Hepatocyte (in vitro differentiated cells): ENCODE results near the gene MPST.

ENCODE experiments used
- CTCF ChIP-seq: fragments of 200-600 bp; sonication (generic); IDR thresholded peaks from 2 replicates; pipeline ENCODE4 v1.5.1; 2016; ENCODE audit warnings: antibody characterized with exemption, mild to moderate bottlenecking; ENCODE audit not compliant: poor library complexity
- EZH2 ChIP-seq: fragments of 200-600 bp; sonication (generic); IDR thresholded peaks from 2 replicates; pipeline ENCODE4 v1.6.1; 2016; ENCODE audit warnings: antibody characterized with exemption, mild to moderate bottlenecking, borderline replicate concordance

- TF ChIP-seq CTCF, result peak; percentile 63
- no peak for TF ChIP-seq EZH2
These were observed 24.4 kb downstream of the MPST start for GRCh38 chr22:37043828-37044538.
